ENCODE results near the gene SEMA4A.

GRCh38 chr1:156113282-156113950, 40.0 kb upstream of the SEMA4A start:
- no peak for TF ChIP-seq POLR2AphosphoS5 (IDR thresholded peaks at IDR 0.05; ENCODE audit: borderline replicate concordance, low read depth, low read length)
- TF ChIP-seq EZH2 (IDR thresholded peaks at IDR 0.05) = no peak
